ENCODE measurements around the gene VPS26B. TPM values are rescaled to one million over a fixed set of nuclear protein-coding genes. Genes with fewer than 3 reads are reported as not detected.
"Not testable (repeated sequence)": the region's sequence is repeated elsewhere in the genome, so short reads cannot be mapped to it uniquely, and the experiment has no call there.

The VPS26B gene
- total RNA-seq, 2 donors from 2014 or later: 33.5 to 33.9 TPM

DNA sequence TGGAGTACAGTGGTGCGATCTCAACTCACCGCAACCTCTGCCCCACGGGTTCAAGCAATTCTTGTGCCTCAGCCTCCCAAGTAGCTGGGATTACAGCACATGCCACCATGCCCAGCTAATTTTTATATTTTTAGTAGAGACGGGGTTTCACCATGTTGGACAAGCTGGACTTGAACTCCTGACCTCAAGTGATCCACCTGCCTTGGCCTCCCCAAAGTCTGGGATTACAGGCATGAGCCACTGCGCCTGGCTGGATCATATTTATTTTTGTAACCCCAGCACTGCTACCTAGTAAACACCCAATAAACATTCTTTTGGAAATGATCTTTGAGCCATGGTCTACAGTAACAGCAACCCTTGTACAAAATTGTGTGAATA, 30.7 kb downstream of the VPS26B start:
- H3K27me3 Mint-ChIP-seq; DNase-seq (ENCODE audit: low spot score); ATAC-seq; H3K27ac Mint-ChIP-seq; H3K9me3 Mint-ChIP-seq: not testable (repeated sequence)
- H3K36me3 Mint-ChIP-seq: peaks cover 17% of the 10 kb centered on the region
- peak overlapping the region; percentile 86 for H3K4me3 Mint-ChIP-seq
- peaks cover 33 to 36% of the 10 kb centered on the region in 2 donors for H3K4me1 Mint-ChIP-seq (ENCODE audit: low read depth in 2 of 2)

DNA sequence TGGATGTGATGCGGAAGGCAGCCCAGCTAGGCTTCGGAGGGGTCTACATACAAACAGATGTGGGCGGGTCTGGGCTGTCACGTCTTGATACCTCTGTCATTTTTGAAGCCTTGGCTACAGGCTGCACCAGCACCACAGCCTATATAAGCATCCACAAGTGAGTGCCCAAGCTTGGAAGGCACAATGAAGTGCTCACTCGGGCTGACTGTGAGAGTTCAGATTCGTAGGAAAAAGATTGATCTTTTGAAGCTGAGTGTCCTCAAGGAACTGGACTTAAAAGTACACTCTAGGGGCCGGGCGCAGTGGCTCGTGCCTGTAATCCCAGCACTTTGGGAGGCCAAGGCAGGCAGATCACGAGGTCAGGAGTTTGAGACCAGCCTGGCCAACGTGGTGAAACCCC, 32.6 kb downstream of the VPS26B start:
- ATAC-seq (no peak), DNase-seq (ENCODE audit: low spot score) (no peak)
- Mint-ChIP-seq H3K27me3 (no peaks in the 10 kb centered on the region), H3K36me3 (peaks cover 18% of the 10 kb centered on the region), H3K4me3 (no peak overlapping the region), H3K27ac (no peak overlapping the region), H3K4me1 (ENCODE audit: low read depth in 2 of 2) (peaks cover 27 to 31% of the 10 kb centered on the region in 2 donors), H3K9me3 (no peaks in the 10 kb centered on the region)

DNA sequence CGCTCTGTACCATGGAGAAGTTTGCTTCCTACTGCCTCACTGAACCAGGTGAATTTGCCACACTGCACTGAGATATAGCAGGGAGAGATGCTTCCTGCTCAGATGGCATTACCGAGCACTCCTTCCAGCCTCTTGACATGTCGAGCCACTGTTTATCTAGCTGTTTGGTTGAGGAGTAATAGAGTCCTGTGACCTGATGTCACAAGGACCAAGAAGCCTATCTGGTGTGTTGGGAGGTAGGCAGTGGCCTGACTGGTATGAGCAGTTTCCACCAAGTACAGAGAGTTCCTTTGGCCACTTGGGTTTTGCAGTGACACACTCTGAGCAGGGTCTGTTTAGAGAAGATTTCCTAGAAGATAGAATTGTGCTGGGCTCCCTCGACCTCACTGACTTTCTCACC, 34.1 kb downstream of the VPS26B start:
- H3K4me1 Mint-ChIP-seq (ENCODE audit: low read depth in 2 of 2): peaks cover 16 to 20% of the 10 kb centered on the region in 2 donors
- H3K36me3 Mint-ChIP-seq: peaks cover 18% of the 10 kb centered on the region
- H3K4me3 Mint-ChIP-seq: no peak overlapping the region
- H3K9me3 Mint-ChIP-seq: no peaks in the 10 kb centered on the region
- no peak for DNase-seq (ENCODE audit: low spot score)
- no peak overlapping the region for H3K27ac Mint-ChIP-seq
- no peak for ATAC-seq
- no peaks in the 10 kb centered on the region for H3K27me3 Mint-ChIP-seq

DNA sequence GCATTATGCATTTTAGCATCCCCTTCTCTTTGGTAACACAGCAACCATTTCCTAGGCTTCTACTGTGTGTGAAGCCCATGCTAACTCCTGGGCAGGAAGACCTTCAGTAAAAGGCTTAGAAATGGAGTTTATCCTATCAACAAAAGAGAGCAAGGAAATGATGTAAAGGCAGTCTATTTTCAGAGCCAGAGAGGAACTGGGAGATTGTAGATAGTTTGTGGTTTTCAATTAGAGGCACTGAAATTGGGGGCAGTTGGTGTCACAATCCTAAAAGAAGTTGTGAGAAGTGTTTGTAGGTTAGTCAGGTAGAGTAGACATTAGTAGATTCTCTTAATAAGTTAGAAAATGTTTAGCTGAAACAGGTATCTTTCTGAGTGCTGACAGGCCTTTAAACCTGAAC, 36.0 kb downstream of the VPS26B start:
- Mint-ChIP-seq H3K4me1 (ENCODE audit: low read depth in 2 of 2) (peaks cover 6% of the 10 kb centered on the region in 2 donors), H3K36me3 (peaks cover 18% of the 10 kb centered on the region), H3K4me3 (no peak overlapping the region), H3K27ac (no peak overlapping the region), H3K27me3 (no peaks in the 10 kb centered on the region), H3K9me3 (no peaks in the 10 kb centered on the region)
- DNase-seq (ENCODE audit: low spot score): no peak
- ATAC-seq: no peak

DNA sequence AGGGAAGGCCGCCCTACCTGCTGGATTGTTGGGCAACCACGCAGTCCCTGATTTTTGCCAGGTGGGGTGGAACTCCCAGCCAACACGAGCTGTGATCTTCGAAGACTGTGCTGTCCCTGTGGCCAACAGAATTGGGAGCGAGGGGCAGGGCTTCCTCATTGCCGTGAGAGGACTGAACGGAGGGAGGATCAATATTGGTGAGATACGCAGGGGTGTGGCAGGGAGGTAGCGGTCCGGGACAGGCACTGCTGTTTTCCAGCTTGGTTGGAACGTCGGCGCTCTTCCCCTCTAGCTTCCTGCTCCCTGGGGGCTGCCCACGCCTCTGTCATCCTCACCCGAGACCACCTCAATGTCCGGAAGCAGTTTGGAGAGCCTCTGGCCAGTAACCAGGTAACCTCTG, 36.5 kb downstream of the VPS26B start:
- H3K27ac Mint-ChIP-seq: no peak overlapping the region
- H3K27me3 Mint-ChIP-seq: no peaks in the 10 kb centered on the region
- ATAC-seq (no peak), DNase-seq (ENCODE audit: low spot score) (no peak)
- no peaks in the 10 kb centered on the region for H3K9me3 Mint-ChIP-seq
- H3K4me1 Mint-ChIP-seq (ENCODE audit: low read depth in 2 of 2): peaks cover 2 to 3% of the 10 kb centered on the region in 2 donors
- H3K36me3 Mint-ChIP-seq: peaks cover 18% of the 10 kb centered on the region
- H3K4me3 Mint-ChIP-seq: no peak overlapping the region

DNA sequence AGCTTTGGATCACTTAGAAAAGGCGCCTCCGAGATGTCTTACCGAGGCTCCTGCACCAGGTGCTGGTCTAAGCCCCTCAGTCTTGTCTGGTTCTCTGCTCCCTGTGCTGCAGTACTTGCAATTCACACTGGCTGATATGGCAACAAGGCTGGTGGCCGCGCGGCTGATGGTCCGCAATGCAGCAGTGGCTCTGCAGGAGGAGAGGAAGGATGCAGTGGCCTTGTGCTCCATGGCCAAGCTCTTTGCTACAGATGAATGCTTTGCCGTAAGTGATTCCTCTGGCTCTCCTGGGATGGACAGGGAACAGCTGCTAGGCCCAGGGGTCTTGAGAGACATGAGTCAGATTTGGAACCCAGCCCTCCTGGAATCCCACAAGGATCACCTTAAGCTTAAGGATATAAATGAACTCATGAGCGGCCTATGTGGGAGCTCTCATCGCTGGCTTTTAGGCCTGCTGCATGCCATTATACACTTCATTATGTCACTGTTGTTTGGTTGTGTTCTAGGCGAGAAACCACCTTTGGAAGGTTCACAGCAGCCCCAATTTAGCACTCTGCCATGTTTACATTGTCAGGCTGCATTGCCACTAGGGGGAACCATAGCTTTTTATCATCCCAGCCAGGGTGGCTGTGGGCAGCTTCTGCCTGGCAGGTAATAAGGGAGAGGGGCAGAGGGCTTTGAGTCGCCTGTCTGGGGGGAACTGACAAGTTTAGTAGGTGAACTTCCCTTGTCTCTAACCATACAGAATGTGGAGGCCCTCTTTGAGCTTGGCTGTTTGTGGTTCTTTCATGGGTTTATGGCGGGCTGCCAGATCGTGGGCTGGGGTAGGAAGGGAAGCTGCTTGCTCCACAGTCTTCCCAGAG, 37.4 kb downstream of the VPS26B start:
- Mint-ChIP-seq H3K4me3 (no peak overlapping the region), H3K27ac (no peak overlapping the region), H3K27me3 (no peaks in the 10 kb centered on the region), H3K36me3 (peaks cover 18% of the 10 kb centered on the region), H3K9me3 (no peaks in the 10 kb centered on the region), H3K4me1 (ENCODE audit: low read depth in 2 of 2) (peaks cover 5 to 6% of the 10 kb centered on the region in 2 donors)
- DNase-seq (ENCODE audit: low spot score) (no peak), ATAC-seq (peak in 1 of 2 donors; percentile 45)

DNA sequence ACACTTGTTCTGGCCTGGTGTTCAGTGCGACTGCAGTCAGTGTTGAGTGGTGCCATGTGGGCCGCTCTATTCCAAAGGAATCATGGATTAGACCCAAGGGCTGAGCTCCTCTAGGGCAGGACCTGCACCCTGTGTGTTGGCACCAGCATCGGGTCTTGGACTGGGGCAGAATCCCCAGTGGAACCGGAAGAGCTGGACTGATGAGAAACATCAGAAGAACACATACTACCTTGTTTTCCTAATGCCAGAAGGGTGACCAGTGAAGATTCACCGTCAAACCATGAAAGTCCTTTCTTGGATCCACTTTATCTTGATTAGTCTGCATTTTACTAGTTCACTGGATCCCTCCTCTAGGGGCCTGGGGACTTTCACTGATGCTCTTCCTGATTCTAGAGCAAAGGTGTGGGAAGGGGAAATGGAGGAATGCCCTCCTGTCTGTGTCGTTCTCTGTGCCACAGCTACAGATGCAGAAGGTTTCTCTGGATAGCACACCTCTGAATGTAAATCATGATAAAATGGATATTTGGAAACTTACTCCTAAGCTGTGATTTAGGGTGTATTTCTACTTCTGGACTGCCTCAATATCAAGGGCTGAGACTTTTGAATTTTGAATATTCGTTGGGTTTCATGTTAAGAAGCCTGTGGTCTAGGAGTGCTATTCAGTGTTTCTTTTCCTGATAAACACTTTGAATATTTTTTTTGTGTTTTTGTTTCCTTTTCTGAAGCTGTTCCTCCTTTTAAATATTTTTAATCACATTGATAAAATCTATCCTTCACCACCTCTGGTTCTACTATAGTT, 40.7 kb downstream of the VPS26B start:
- H3K9me3 Mint-ChIP-seq: no peaks in the 10 kb centered on the region
- no peaks in the 10 kb centered on the region for H3K27me3 Mint-ChIP-seq
- H3K4me1 Mint-ChIP-seq (ENCODE audit: low read depth in 2 of 2): peaks cover 5 to 13% of the 10 kb centered on the region in 2 donors
- no peak overlapping the region for H3K27ac Mint-ChIP-seq
- no peak for DNase-seq (ENCODE audit: low spot score)
- H3K4me3 Mint-ChIP-seq: no peak overlapping the region
- no peak for ATAC-seq
- H3K36me3 Mint-ChIP-seq: peaks cover 1% of the 10 kb centered on the region

DNA sequence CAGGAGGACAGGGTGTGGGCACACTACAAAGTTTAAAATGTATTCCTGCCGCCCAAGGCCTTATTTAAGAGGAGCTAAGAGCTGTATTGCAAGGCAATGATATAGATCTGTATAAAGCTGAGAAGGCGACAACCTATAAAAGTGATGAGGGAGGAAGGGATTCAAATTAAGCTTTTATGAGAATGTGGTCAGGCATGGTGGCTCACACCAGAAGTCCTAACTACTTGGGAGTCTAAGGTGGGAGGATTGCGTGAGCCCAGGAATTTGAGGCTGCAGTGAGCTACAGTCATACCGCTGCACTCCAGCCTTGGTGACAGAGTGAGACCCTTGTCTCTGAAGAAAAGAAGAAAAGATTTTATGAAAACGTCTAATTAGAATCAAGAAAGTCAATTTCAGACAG, 42.0 kb downstream of the VPS26B start:
- Mint-ChIP-seq H3K9me3 (no peaks in the 10 kb centered on the region), H3K4me1 (ENCODE audit: low read depth in 2 of 2) (peaks cover 11 to 21% of the 10 kb centered on the region in 2 donors), H3K27ac (no peak overlapping the region), H3K27me3 (peaks cover 6 to 8% of the 10 kb centered on the region in 2 donors), H3K36me3 (no peaks in the 10 kb centered on the region), H3K4me3 (no peak overlapping the region)
- no peak for DNase-seq (ENCODE audit: low spot score)
- ATAC-seq: no peak

DNA sequence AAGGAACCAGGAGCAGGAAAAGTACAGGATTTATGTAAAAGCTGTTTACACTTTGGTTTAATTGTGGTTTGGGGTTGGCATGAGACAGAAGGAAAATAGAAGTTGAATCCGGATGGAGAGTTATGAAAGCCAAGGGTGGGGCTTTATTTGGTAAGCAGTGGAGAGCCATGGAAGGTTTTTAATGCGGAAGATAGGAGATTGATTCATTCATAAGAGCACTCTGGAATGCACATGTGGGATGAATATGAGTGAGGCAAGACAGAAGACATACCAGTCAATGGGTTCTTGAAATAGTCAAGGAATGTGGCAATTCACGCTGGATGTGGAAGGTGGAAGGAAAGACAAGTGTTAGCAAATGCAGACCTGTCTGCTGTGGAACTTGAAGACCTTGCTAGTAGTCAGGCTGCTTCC, 42.4 kb downstream of the VPS26B start:
- Mint-ChIP-seq H3K9me3 (no peaks in the 10 kb centered on the region), H3K4me1 (ENCODE audit: low read depth in 2 of 2) (peaks cover 11 to 21% of the 10 kb centered on the region in 2 donors), H3K27ac (no peak overlapping the region), H3K4me3 (no peak overlapping the region), H3K36me3 (no peaks in the 10 kb centered on the region), H3K27me3 (peaks cover 8 to 11% of the 10 kb centered on the region in 2 donors)
- DNase-seq (ENCODE audit: low spot score) (no peak), ATAC-seq (no peak)

DNA sequence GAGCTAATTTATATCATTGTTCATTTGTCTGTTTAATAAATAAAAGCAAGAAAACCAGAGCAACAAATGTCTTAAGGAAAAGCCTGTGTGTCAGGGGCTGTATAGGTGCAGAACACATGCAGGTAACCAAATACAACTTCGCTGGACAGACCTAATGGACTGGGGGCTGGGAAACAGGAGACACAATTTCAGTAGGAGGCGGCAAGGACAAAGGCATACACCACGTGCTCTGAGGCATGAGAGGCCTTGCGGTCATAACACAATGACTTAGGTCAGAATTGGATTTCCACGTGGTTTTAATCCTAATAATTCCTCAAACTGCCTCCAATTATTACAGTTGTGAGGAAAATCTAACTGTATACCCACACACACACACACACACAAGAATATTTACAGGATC, 43.0 kb downstream of the VPS26B start:
- DNase-seq (ENCODE audit: low spot score): no peak
- H3K9me3 Mint-ChIP-seq: no peaks in the 10 kb centered on the region
- H3K27ac Mint-ChIP-seq: no peak overlapping the region
- peaks cover 8 to 13% of the 10 kb centered on the region in 2 donors for H3K27me3 Mint-ChIP-seq
- no peaks in the 10 kb centered on the region for H3K36me3 Mint-ChIP-seq
- H3K4me3 Mint-ChIP-seq: no peak overlapping the region
- no peak for ATAC-seq
- peaks cover 11 to 21% of the 10 kb centered on the region in 2 donors for H3K4me1 Mint-ChIP-seq (ENCODE audit: low read depth in 2 of 2)

DNA sequence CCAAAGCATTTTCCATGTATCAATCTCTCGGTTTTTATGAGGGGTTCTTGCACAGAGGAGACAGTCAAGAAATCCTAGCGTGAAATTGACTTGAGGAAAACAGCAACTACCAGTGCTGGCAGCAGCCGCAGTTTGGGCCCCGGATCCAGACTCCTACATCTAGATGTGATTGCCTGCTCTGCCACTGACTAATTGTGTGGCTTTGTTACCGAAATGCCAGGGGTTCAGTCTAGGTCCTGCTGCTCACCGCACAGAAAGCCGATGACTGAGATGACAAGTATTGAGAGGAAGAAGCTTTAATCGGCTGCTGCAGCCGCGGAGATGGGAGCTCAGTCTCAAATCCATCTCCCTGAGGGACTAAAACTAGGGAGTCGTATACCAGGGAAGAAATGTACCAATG, 43.5 kb downstream of the VPS26B start:
- Mint-ChIP-seq H3K4me1 (ENCODE audit: low read depth in 2 of 2) (peaks cover 11 to 21% of the 10 kb centered on the region in 2 donors), H3K27ac (no peak overlapping the region), H3K27me3 (peaks cover 13 to 17% of the 10 kb centered on the region in 2 donors), H3K9me3 (no peaks in the 10 kb centered on the region), H3K4me3 (no peak overlapping the region), H3K36me3 (no peaks in the 10 kb centered on the region)
- ATAC-seq (no peak), DNase-seq (ENCODE audit: low spot score) (no peak)

DNA sequence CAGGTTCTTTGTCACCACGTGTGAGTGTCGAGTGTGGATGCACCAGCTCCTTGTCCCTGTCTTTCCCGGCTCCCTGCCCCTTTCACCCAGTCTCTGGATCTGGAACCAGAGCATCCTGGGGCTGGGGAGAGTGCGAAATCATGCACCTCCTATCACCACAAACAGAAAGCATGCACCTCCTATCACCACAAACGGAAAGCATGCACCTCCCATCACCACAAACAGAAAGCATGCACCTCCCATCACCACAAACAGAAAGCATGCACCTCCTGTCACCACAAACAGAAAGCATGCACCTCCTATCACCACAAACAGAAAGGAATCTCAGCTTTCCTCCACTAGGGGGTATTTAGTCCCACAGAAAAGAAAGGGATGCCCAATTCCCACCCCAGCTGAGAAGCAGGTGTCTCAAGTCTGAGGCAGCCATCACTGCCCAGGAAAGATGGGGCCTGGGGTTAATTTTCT, 45.8 kb downstream of the VPS26B start:
- Mint-ChIP-seq H3K4me1 (ENCODE audit: low read depth in 2 of 2) (peaks cover 13 to 27% of the 10 kb centered on the region in 2 donors), H3K9me3 (no peaks in the 10 kb centered on the region), H3K4me3 (peak overlapping the region; percentile 51), H3K36me3 (no peaks in the 10 kb centered on the region), H3K27me3 (peaks cover 29 to 34% of the 10 kb centered on the region in 2 donors), H3K27ac (peak overlapping the region in 1 of 2 donors; percentile 46)
- DNase-seq (ENCODE audit: low spot score): no peak
- no peak for ATAC-seq

DNA sequence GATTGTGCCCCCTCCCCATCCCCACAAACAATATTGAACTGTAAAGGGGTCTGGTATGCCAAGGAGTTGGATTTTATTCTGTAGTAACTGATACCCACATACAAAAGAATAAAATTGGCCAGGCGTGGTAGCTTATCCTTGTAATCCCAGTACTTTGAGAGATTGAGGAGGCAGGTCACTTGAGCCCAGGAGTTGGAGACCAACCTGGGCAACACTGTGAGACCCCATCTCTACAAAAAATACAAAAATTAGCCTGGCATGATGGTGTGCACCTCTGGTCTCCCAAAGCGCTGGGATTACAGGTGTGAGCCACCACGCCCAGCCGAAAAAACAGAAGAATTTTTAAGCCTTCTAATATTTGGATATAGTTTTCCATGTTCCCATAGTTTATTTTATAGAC, 47.5 kb downstream of the VPS26B start:
- Mint-ChIP-seq H3K4me1 (ENCODE audit: low read depth in 2 of 2) (peaks cover 15 to 27% of the 10 kb centered on the region in 2 donors), H3K27me3 (peaks cover 37 to 40% of the 10 kb centered on the region in 2 donors), H3K9me3 (no peaks in the 10 kb centered on the region), H3K4me3 (no peak overlapping the region), H3K27ac (no peak overlapping the region), H3K36me3 (no peaks in the 10 kb centered on the region)
- ATAC-seq (no peak), DNase-seq (ENCODE audit: low spot score) (no peak)

Measured in natural killer cell treated with Interleukin-12 subunit alpha and Interleukin-12 subunit beta and Interleukin-15 and Interleukin-18, amount 100 ng/mL, for 72 hours (primary cell).